Posterior vena cava (tissue), 2 donors: ENCODE results near the gene HS3ST5. TPM values are rescaled to one million over a fixed set of nuclear protein-coding genes. Genes with fewer than 3 reads are reported as not detected.
"Not testable (repeated sequence)": the region's sequence is repeated elsewhere in the genome, so short reads cannot be mapped to it uniquely, and the experiment has no call there.

Source experiments
- DNase-seq: peaks from one replicate; pipeline ENCODE4 v3.0.0-alpha.2; 2020; ENCODE audit warnings: low spot score
- intact Hi-C, 2 donors: fragments of 100-400 bp; cut with DNase I; formaldehyde crosslinking; loops; one replicate each; pipeline versions ENCODE4 v1.14.1 to v1.14.2; 2022 to 2023
- total RNA-seq, 2 donors: library from RNA; stranded (reverse); fragmentation: NEBNext Ultra II Directional; extraction: Animal tissue kit (Norgen Biotek cat#: 25700); gene quantifications; one replicate each; pipeline ENCODE4 v1.2.1, GENCODE V29; 2021
- donor health status: DM: yes; HTN: yes; CAD: no.
- donor health status: DM: yes; HTN: yes; CAD: no.

The HS3ST5 gene
- total RNA-seq, 2 donors from 2014 or later = not detected

DNA sequence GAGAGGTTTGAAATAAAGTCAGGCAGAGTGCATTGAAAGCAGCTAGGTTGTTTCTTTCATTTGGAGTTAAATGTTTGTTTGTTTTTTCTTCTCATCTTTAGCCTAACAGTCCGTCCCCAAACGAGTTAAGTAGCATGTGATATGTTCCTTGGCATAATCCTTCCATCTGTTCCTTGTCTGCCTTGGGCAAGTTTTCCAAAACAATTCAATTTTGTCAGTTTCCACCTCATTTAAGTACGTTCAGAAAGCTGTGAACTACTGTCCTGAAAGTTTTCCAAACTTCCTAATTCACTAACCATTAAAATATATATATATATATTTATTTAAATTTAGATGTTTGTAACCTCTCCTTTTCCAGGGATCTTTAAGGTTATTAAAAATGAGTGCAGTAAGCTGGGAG is 310.1 kb downstream of the HS3ST5 start:
- intact Hi-C loops = no loop called here
- no peak for DNase-seq

- no peak for DNase-seq
- intact Hi-C loops = no loop called here
Observed at GRCh38 chr6:114030767-114031166, 312.1 kb downstream of the HS3ST5 start.

DNA sequence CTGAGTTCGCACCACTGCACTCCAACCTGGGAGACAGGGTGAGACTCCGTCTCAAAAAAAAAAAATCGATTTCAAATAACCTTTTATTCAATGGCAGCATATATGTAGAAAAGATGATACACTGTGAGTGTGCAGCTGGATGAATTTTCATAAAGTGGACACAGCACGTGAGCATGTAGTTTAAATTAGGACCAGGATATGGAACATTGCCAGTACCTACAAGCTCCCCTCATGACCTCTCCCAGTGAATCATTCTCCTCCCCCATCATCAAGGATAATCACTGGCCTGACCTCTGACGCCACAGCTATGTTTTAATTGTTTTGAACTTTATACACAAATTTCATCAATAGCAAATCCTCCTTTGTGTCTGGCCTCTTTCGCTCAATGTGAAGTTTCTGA is 318.1 kb downstream of the HS3ST5 start:
- DNase-seq = no peak
- intact Hi-C loops = no loop called here

DNA sequence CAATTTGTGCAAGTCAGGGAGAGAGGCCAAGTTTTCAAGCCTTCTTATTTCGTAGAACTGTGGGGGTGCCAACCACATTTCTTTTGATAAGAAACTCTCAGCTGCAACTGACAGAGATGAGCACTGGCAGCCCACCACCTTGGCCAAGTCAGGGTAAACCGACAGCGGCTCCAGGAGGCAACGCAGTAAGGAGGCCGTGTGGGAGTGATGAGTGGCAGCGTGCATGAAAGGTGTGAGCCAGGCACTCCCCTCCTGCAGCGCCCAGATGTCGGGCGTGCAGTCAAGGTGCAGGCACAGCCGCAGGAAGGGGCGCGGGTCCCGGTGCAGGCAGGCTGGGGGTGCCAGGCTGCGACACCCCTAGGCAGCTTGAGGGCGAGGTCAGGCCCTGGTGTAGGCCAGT is 322.6 kb downstream of the HS3ST5 start:
- intact Hi-C loops = no loop called here
- DNase-seq = no peak

DNA sequence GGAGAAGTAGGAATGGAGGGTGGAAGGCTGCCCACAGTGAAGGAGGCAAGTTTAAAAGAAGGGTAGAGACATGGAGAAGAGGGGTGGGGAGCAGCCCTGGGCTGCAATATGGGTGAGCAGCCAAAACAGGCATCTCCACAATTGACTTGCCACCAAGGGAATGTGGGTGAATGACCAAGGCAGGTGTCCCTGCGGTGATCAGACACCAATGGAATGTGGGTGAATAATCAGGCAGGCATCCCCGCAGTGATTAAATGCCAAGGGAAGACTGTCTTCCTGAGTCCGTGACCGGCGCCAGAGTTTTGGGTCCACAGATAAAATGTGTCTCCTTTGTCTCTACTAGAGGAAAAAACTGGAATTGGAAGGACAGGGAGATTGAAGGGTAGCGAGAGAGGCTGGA is 325.7 kb downstream of the HS3ST5 start:
- intact Hi-C loops, DNase-seq: not testable (repeated sequence)

DNA sequence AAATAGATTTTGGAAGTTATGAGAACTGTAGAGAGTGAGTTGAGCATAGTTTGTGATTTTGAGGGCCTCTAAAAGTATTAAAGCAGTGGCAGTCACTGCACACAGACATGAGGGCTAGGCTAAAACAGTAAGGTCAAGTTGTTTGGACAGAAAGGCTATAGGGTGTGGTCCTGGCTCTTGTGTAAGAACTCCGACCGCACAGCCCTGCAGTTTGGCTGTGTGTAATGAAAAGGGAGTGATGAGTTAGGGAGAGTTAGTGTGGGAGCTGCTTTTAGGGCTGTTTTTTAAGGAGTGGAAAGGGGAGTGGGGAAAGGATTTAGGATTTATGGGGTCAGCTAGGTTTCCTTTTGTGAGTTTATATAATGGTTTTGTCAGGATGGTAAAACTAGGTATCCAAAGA is 328.7 kb downstream of the HS3ST5 start:
- DNase-seq, intact Hi-C loops: not testable (repeated sequence)

- DNase-seq, intact Hi-C loops: not testable (repeated sequence)
Observed at GRCh38 chr6:114011486-114011885, 331.3 kb downstream of the HS3ST5 start.

DNA sequence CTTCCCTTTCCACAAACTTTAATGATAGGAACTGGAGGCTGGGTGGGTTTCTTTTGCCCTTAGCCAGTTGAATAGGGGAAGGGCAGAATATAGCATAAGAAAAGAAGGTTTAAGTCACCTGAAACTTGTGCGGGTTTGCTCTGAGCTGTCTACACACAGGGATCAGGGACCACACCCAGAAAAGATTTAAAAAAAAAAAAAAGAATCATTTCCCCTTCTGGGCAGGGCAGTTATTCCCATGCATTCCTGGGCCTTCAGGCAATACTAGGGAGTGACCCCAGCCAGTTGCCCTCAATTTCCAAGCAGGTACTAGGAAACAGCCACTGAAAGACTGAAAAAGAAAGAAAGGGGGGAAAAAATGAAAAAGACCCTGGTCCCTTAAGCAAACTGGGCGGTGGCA is 332.3 kb downstream of the HS3ST5 start:
- intact Hi-C loops = no loop called here
- no peak for DNase-seq

DNA sequence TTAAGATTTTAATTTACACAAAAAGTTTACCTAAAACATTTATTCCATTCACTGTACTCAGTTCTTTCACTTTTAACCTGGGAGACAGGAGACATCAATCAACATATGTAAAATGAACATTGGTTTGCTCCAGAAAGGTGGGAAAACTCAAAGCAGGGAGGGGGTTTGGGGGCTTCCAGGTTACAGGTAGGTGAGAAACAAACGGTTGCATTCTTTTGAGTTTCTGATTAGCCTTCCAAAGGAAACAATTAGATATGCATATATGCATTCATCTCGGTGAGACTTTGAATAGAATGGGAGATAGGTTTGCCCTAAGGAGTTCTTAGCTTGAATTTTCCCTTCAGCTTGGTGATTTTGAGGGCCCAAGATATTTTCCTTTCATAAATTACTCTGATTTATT is 333.6 kb downstream of the HS3ST5 start:
- DNase-seq = no peak
- intact Hi-C loops = no loop called here

- intact Hi-C loops = no loop called here
- no peak for DNase-seq
Observed at GRCh38 chr6:114008331-114008730, 334.5 kb downstream of the HS3ST5 start.

- intact Hi-C loops = no loop called here
- DNase-seq = no peak
Observed at GRCh38 chr6:114007516-114007915, 335.3 kb downstream of the HS3ST5 start.
